COLO668 (cell line): Measurements from ENCODE around the gene ABCB8.

Source experiments
- DNase-seq: peaks from one replicate; lab custom pipeline; 2025; ENCODE audit not compliant: unreplicated experiment; lab: John Stamatoyannopoulos, UW

ABCB8 gene

DNA sequence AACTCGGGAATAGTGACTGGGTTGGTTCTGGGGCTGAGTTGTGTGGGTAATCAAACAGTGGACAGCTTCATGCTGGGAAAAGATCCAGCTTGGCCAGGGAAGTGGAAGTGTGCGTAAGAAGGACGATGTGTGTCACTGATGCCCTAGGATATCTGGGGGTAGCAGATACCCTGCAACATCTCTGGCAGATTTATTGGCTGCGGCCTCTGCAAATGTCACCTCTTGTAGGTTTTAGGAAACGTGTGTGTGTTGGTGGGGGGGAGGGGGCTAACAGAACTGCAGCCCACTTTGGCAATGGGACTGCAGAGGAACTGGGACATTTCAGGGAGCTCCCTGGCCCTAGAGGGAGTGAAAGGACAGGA, 57.1 kb downstream of the ABCB8 start:
- peak; percentile 11 for DNase-seq

GRCh38 chr7:151085691-151086620, 57.7 kb downstream of the ABCB8 start, which contains the start of gene AGAP3:
Gene AGAP3 (plus strand): TSS chr7:151086475. CDS start chr7:151086742, 267 bp downstream.
- DNase-seq = peak; percentile 96

GRCh38 chr7:151086802-151087244, 58.6 kb downstream of the ABCB8 start:
- peak; percentile 58 for DNase-seq

DNA sequence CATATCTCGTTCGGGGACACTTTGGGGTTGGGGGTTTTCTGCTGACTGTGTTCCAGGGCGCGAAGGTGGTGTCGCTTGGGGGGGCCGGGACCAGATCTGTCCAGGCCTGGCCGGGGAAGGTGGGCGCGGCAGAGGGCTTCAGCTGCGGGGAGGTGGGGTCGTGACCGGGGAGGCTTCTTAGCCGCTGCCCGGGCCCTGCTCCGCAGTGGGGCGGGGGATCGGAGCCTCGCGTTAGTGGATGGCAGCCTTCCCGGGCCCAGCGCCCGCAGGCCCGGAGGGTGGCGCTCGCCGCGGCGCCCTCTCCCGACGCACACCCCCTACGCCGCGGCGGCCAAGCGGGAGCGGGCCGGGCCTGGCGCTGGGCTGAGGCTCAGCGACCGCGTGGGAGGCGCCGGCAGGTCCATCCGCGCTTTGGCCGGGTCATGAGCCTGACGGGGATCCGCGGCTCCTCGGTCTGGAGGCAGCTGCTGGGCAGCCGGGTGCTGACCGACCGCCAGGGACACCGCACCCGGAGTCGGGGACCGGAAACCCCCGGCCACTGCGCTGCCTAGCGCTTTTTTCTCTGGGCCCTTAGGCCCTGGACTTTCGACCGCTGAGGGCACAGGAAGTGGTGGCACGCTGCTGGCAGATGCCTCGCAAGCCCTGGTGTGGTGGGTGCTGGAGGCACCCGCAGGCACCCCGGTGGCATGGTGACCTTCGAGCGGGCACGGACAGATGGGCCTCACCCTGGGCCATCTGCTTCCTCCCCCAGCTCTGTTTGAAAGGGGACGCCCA, 59.2 kb downstream of the ABCB8 start:
- peak; percentile 79 for DNase-seq

GRCh38 chr7:151088019-151088855, 60.0 kb downstream of the ABCB8 start:
- DNase-seq = peak; percentile 31

DNA sequence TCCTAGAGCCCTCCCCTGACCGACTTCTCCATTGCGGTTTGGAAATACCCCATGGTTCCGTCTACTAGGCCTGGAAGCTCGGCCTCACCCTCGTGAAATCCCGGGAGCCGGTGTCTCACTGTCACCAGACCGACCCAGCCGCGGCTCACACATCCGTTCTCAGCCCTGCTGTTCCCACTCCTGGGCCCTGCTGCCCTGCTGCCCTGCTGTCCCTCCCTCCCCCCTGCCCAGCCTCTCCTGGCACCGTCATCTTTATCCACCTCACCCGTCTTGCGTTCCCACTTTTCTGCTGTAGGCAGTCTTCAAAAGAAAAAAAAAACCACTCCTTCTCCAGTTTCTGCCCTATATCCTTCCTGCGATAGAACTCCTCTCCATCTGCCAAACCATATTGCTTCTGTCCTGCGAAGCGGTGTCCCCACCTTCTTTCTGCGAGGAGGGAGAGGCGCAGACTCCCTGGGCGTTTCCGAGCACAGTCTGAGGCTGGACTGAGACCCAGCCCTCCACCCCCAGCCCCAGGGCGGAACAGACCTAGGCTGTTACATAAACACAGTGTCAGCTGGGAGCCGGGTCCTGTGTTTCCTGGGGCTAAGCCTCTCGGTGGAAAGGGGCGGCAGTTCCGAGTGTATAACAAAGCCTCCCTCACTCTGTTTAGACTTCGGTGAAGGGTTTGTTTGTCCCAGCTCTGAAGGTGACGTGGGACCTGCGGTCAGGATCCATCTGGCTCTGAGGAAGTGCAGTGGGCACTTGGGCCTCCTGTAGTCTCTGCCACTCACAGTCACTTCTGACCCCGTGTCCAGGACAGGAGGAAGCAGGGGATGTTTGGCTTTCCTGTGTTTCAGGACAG, 60.8 kb downstream of the ABCB8 start:
- peak; percentile 67 for DNase-seq

- no peak for DNase-seq
These were observed 61.9 kb downstream of the ABCB8 start for GRCh38 chr7:151089893-151090730.

DNA sequence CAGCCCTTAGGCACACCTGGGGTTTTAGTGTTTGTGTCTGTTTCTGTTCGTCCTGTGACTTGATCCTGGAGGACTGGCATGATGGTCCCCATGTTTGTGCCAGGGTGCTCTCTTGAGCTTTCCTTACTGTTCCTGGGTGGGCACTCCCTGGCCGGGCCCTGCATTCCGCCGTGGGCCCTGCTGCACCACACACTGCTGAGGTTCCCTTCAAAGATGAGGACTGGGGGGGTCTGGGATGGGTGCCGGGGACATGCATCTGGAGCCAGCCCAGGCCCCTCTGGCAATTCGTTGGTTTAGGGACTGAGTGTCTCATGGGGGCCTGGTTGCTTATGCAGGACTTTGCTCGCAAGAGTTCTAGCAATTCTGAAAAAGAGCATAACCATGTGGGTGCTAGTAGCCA, 62.8 kb downstream of the ABCB8 start:
- no peak for DNase-seq

- DNase-seq = peak; percentile 15
These were observed 63.2 kb downstream of the ABCB8 start for GRCh38 chr7:151091431-151091830.

GRCh38 chr7:151091988-151092387, 63.7 kb downstream of the ABCB8 start:
- DNase-seq = no peak

- DNase-seq = no peak
These were observed 65.5 kb downstream of the ABCB8 start for GRCh38 chr7:151093748-151094147.

- no peak for DNase-seq
These were observed 66.4 kb downstream of the ABCB8 start for GRCh38 chr7:151094675-151095074.

DNA sequence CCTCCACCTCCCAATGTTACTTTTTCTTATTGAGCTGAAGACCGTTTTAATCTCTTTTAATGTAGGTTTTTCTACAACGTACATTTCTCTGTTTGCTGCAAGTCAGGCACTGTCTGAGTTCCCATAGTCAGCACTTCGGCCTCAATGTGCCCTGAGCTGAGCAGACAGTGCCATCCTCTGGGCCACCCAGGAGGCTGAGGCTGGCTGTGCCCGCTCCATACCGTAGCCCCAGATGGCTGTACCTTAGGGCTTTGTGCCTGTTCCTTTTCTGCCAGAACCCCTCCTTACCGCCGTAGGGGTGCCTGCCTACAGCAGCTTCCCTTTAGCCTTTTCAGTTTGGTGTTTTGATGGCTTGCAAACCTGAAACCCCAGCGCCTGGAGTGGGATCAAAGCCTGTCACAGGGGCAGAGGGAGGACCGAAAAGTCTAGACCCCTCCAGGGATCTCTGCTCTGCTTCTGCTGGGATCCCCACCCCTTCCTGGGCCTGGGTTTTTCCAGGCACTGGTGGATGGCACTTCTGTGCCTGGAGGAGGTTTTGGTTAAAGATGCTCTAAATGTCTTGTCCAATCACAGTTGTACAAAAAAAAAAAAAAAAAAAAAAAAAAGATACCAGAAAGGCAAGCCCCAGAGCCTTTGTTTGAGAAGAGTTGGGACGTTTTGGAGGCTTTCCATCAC, 67.0 kb downstream of the ABCB8 start:
- DNase-seq = no peak

- no peak for DNase-seq
These were observed 67.7 kb downstream of the ABCB8 start for GRCh38 chr7:151095828-151096475.
